ENCODE measurements around the gene HNRNPDL.

Gene HNRNPDL

DNA sequence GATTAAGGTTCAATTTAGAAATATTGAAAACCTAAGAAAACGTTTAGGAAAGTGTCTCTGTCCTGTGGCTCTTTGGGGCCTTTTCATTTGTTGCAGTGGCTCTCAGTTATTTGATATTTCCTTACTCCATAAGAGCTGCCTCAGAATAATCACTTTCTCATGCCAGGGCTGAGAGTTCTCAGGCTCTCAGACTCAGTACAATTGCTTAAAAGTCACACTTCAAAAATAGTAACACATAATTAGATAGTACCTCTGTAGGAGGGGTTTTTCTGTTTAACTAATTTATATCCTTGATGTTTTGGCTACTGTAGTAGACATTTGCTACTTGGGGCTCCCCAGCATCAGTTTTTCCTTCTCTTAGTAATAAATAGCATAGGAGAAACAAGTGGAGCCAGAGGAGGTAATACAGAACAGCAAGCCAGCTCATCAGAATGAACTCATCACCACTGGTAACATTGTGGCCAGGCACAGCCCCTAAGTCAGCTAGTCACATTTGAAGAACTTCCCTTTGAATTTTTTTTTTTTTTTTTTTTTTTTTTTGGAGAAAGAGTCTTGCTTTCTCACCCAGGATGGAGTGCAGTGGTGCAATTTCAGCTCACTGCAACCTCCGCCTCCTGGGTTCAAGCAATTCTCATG, 48.5 kb downstream of the HNRNPDL start:
- no peak for DNase-seq

DNA sequence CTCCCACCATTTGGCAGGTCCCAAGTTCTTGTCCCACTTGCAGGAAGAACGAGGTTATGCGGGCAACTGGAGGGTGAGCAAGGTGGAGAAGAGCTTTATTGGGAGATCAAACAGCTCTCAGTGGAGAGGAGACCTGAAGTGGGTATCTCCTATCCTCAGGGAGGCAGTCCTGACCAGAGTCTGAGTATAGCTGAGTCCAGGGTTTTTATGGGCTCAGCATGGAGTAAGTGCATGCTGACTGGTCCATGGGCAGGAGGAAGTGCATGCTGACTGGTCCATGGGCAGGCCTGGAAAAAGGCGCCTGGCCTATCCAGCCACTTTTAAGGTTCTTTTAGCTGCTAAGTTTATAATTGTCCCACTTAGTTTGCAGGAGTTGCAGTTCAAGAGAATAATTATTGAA, 49.0 kb downstream of the HNRNPDL start:
- no peak for DNase-seq

DNA sequence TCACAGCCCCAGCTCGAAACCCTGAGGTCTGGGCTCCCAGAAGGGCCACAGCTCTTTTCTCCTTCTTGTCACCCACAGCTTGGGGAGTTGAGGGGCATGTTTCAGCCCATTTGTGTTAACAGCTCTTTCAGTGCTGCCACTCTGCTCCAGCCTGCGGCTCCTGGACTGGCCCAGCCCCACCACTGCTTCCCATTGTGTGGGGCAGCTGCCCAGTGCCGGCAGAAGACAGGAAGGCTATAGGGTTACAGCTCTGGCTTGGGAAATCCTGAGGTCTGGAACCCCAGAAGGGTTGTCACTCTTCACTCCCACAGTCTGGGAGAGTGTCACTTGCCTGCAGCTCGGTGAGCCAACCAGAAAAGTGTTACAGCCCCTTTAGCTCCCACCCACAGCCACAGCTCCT, 49.4 kb downstream of the HNRNPDL start:
- no peak for DNase-seq

DNA sequence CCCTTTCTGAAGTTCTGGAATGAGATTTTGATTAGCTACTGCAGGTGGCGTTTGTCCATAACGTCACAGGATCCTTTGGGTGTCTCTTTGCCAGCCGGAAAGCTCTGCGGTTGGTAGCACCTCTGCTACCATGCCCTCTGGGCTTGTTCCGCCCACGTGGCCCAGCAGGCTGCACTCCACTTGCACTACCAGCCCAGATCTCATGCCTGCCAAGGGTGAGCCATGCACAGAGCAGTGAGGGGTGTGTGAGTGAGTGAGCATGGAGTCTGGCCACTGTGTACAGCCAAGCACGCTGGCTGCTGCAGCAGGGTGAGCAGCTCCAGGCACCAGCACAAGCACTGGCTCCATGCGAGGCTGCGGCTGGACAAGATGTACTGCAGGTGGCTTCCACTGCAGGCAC, 49.9 kb downstream of the HNRNPDL start:
- no peak for DNase-seq

DNA sequence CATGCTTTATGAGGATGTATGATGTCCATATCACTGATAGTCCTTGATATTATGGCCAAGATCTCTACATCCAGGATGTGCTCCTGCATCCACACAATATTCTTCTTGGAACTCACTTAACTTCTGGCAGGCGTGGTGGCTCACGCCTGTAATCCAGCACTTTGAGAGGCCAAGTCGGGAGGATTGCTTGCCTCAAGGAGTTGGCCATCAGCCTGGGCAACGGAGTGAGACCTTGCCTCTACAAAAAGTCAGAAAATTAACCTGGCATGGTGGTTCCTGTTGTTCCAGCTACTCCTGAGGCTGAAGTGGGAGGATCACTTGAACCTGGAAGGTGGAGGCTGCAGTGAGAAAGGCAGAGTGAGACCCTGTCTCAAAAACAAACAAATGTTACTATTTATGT, 54.2 kb downstream of the HNRNPDL start:
- DNase-seq, result no peak

DNA sequence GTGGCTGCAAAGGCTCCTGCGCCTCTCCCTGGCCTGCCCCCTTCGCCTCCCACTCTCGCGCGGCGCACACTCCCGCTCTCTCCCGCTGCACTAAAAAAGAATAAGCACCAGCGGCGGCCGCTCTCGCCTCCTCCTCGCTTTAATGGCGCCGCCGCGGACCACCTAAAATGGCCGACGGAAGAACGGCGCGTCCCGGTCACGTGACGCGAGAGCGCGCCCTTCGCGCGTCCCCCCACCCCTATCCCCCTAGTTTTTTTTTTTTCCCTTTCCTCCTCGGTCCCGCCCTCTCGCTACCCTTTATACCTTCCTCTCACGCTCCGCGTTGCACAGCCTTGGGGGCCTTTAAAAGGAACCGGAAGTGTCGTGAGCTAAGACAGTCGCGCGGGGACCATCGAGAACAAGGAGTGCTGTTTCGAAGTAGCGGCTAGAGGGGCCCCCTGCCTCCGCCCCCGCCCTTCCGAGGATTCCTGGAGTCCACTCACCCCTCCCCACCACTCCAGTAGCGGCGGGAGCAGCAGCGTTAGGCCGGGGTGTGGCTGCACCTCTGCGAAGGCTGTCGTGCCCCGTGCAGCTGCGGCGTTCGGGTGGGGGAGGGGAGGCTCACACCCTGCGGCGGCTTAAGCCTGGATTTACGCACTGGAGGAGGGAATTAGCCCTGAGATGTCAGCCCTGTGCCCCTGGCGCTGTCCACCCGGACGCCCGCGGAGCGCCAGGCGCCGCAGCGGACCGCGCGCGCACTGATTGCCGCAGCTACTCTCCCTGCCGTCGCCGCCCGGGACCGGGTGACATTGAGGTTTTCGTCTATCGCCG, 56.2 kb downstream of the HNRNPDL start, which contains the start of gene HNRNPD:
Gene HNRNPD, minus strand, starts transcription at position 176 of the 810 bp plus-strand sequence. CDS start 313 bp downstream, outside the sequence.
- DNase-seq, result peak; percentile 88

DNA sequence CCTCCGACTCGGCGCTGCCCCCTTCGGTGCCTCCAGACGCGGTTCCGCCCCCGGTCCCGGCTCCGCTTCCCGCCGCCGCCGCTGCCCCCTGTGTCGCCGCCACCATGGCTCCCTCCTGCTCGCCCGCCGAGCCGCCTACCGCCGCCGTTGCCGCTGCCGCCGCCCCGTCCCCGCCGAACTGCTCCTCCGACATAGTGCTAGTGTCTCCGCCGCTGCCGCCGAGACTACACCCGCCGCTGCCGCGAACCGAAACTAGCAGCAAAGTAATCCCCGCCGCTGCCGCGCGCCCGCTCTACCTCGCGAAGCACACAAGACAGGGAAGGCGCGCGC, 56.8 kb downstream of the HNRNPDL start:
- no peak for DNase-seq

All from stimulated activated CD4-positive, alpha-beta T cell treated with anti-CD3 and anti-CD28 coated beads, Interleukin-4, amount 100 ng/mL, for 1 hour (primary cell).